CD14-positive monocyte (primary cell): ENCODE measurements around the gene ADAMTS8. TPM values are rescaled to one million over a fixed set of nuclear protein-coding genes. Genes with fewer than 3 reads are reported as not detected.

Experiments
- DNase-seq, 3 donors: peaks; one replicate each; pipeline ENCODE4 v3.0.0-alpha.2; 2011 to 2022
- H2AFZ ChIP-seq: 2 replicates; pipeline ENCODE4 v1.6.0; 2012; ENCODE audit warnings: mild to moderate bottlenecking, low read depth, low read length, inconsistent platforms; ENCODE audit not compliant: insufficient read depth, poor library complexity, severe bottlenecking
- H3K27ac ChIP-seq, 2 donors: 1 replicate in 1 of 2; 2 replicates in 1 of 2; pipeline ENCODE4 v1.5.1; 2012 to 2013; ENCODE audit warnings: low read length in 2 of 2, control low read depth in 1 of 2, inconsistent platforms in 1 of 2, low read depth in 1 of 2, mild to moderate bottlenecking in 1 of 2
- H3K27me3 ChIP-seq, 2 donors: one replicate each; pipeline versions ENCODE4 v1.6.0 to v1.6.1; 2011 to 2013; ENCODE audit warnings: low read length in 2 of 2; ENCODE audit not compliant: control insufficient read depth in 2 of 2, insufficient read depth in 2 of 2
- H3K36me3 ChIP-seq, 2 donors: replicated peaks in 1 of 2; 1 replicate in 1 of 2; 2 replicates in 1 of 2; pipeline versions ENCODE4 v1.5.1 to v1.6.1; 2012 to 2013; ENCODE audit warnings: low read length in 2 of 2, control low read depth in 1 of 2, inconsistent platforms in 1 of 2, mild to moderate bottlenecking in 1 of 2; ENCODE audit not compliant: insufficient read depth in 2 of 2, control insufficient read depth in 1 of 2
- H3K4me1 ChIP-seq, 2 donors: 1 replicate in 1 of 2; 2 replicates in 1 of 2; pipeline versions ENCODE4 v1.5.1 to v1.6.1; 2012 to 2013; ENCODE audit warnings: low read length in 2 of 2, control low read depth in 1 of 2, inconsistent platforms in 1 of 2, mild to moderate bottlenecking in 1 of 2, moderate library complexity in 1 of 2; ENCODE audit not compliant: insufficient read depth in 2 of 2, control insufficient read depth in 1 of 2
- H3K4me2 ChIP-seq: replicated peaks from 2 replicates; pipeline ENCODE3; 2012; ENCODE audit warnings: low read length, moderate library complexity, mild to moderate bottlenecking; ENCODE audit not compliant: poor library complexity, severe bottlenecking; ENCODE audit errors: extremely low read depth
- H3K4me3 ChIP-seq, 3 experiments: fragments of 200-600 bp in 1 of 3; sonication (generic) in 1 of 3; replicated peaks in 1 of 3; 1 replicate in 2 of 3; 2 replicates in 1 of 3; pipeline ENCODE4 v1.5.1; 2011 to 2013; ENCODE audit warnings: low read length in 3 of 3, mild to moderate bottlenecking in 3 of 3, control low read depth in 2 of 3, low read depth in 2 of 3, inconsistent platforms in 1 of 3, moderate library complexity in 1 of 3
- H3K79me2 ChIP-seq: 2 replicates; pipeline ENCODE4 v1.6.0; 2012; ENCODE audit warnings: mild to moderate bottlenecking, control low read depth, inconsistent platforms, low read length, moderate library complexity; ENCODE audit not compliant: insufficient read depth
- H3K9ac ChIP-seq: 2 replicates; pipeline ENCODE4 v1.6.0; 2017; ENCODE audit warnings: low read length, mild to moderate bottlenecking; ENCODE audit not compliant: insufficient read depth, poor library complexity, severe bottlenecking
- H3K9me3 ChIP-seq, 2 donors: replicated peaks in 1 of 2; 1 replicate in 1 of 2; 2 replicates in 1 of 2; pipeline versions ENCODE4 v1.5.1 to v1.6.1; 2012 to 2013; ENCODE audit warnings: low read length in 2 of 2, control low read depth in 1 of 2; ENCODE audit not compliant: control insufficient read depth in 1 of 2, insufficient read depth in 1 of 2
- H4K20me1 ChIP-seq: 2 replicates; pipeline ENCODE4 v1.6.0; 2012; ENCODE audit warnings: mild to moderate bottlenecking, low read length, control low read depth, moderate library complexity; ENCODE audit not compliant: insufficient read depth
- H3K27ac Mint-ChIP-seq, 7 donors: one replicate each; pipeline ENCODE4 v1.8.0; 2020; ENCODE audit warnings: mild to moderate bottlenecking in 7 of 7, mixed read lengths in 7 of 7, moderate library complexity in 6 of 7, inconsistent platforms in 2 of 7
- H3K27me3 Mint-ChIP-seq, 3 donors: one replicate each; pipeline ENCODE4 v1.8.0; 2021 to 2022; ENCODE audit warnings: low read depth in 3 of 3, mild to moderate bottlenecking in 3 of 3, mixed read lengths in 3 of 3, moderate library complexity in 3 of 3, inconsistent platforms in 1 of 3
- H3K36me3 Mint-ChIP-seq, 2 donors: one replicate each; pipeline ENCODE4 v1.8.0; 2020; ENCODE audit warnings: mixed read lengths in 2 of 2, inconsistent platforms in 1 of 2, mild to moderate bottlenecking in 1 of 2
- H3K4me1 Mint-ChIP-seq: one replicate; pipeline ENCODE4 v1.8.0; 2020; ENCODE audit warnings: mild to moderate bottlenecking, mixed read lengths
- H3K4me3 Mint-ChIP-seq, 2 donors: one replicate each; pipeline ENCODE4 v1.8.0; 2020; ENCODE audit warnings: mild to moderate bottlenecking in 2 of 2, mixed read lengths in 2 of 2, moderate library complexity in 1 of 2
- H3K9me3 Mint-ChIP-seq, 7 donors: one replicate each; pipeline ENCODE4 v1.8.0; 2020 to 2022; ENCODE audit warnings: mixed read lengths in 7 of 7, mild to moderate bottlenecking in 6 of 7, moderate library complexity in 6 of 7, inconsistent platforms in 2 of 7
- WGBS: methylation state at CpG from one replicate; pipeline ENCODE4 v1.1.5; 2013; ENCODE audit warnings: missing lambda C conversion rate; ENCODE audit not compliant: insufficient coverage; 5-methylcytosine and 5-hydroxymethylcytosine counted together
- intact Hi-C, 2 donors: fragments of 100-400 bp; cut with micrococcal nuclease; formaldehyde crosslinking; loops; one replicate each; pipeline versions ENCODE4 v1.15.0 to v1.15.1; 2023
- polyA plus RNA-seq, 3 donors: library from polyadenylated mRNA; depleted of rRNA in 1 of 3; unstranded in 2 of 3; stranded (reverse) in 1 of 3; fragments of 300-500 nt in 2 of 3; fragments of >200 nt in 1 of 3; fragmentation: Illumina TruSeq in 2 of 3; gene quantifications; 1 replicate in 2 of 3; 2 replicates in 1 of 3; pipeline ENCODE4 v1.2.3, GENCODE V29; 2012 to 2021
- TF ChIP-seq, protein P1 (sequence below): fragments of 200-600 bp; IDR thresholded peaks from one replicate; pipeline ENCODE4 v1.8.0; 2022; ENCODE audit warnings: antibody characterized with exemption, mild to moderate bottlenecking

ADAMTS8 gene
- polyA plus RNA-seq, 3 donors: not detected

DNA sequence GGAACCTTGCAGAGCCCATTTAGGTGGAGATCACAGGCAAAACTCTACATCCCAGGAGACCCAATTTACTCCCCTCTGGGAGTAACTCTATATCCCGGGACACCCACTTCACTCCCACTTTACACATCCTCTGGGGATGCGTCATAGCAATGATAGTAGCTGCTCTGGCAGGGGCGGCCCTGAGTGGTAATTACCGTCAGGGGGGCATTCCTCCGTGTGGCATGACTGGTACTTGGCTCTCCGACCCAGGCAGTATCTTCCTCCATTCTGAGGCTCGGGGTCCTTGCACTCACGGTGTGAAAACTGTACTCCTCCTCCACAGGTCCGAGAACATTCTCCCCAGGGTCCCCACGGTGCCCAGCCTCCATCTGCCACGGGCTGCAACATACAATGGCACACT, 17.2 kb downstream of the ADAMTS8 start:
- Histone ChIP-seq H3K9ac (no peak overlapping the region), H3K79me2 (no peaks in the 10 kb centered on the region), H3K4me3 (no peak overlapping the region), H4K20me1 (no peaks in the 10 kb centered on the region), H2AFZ (no peak overlapping the region), H3K27ac (no peak overlapping the region), H3K4me2 (no peak overlapping the region), H3K27me3 (no peaks in the 10 kb centered on the region), H3K9me3 (no peaks in the 10 kb centered on the region), H3K36me3 (no peaks in the 10 kb centered on the region), H3K4me1 (no peaks in the 10 kb centered on the region)
- no peak for DNase-seq
- TF ChIP-seq, protein P1, sequence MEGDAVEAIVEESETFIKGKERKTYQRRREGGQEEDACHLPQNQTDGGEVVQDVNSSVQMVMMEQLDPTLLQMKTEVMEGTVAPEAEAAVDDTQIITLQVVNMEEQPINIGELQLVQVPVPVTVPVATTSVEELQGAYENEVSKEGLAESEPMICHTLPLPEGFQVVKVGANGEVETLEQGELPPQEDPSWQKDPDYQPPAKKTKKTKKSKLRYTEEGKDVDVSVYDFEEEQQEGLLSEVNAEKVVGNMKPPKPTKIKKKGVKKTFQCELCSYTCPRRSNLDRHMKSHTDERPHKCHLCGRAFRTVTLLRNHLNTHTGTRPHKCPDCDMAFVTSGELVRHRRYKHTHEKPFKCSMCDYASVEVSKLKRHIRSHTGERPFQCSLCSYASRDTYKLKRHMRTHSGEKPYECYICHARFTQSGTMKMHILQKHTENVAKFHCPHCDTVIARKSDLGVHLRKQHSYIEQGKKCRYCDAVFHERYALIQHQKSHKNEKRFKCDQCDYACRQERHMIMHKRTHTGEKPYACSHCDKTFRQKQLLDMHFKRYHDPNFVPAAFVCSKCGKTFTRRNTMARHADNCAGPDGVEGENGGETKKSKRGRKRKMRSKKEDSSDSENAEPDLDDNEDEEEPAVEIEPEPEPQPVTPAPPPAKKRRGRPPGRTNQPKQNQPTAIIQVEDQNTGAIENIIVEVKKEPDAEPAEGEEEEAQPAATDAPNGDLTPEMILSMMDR: no peak
- Mint-ChIP-seq H3K27me3 (peaks cover 9 to 27% (median 24%) of the 10 kb centered on the region in 3 donors), H3K9me3 (peaks cover 0 to 2% (median 0%) of the 10 kb centered on the region in 7 donors), H3K36me3 (no peaks in the 10 kb centered on the region), H3K4me1 (peaks cover 1% of the 10 kb centered on the region), H3K27ac (no peak overlapping the region), H3K4me3 (no peak overlapping the region)
- intact Hi-C loops: no loop called here
- WGBS: 94% methylated on average over 9 of the region's 11 CpGs

DNA sequence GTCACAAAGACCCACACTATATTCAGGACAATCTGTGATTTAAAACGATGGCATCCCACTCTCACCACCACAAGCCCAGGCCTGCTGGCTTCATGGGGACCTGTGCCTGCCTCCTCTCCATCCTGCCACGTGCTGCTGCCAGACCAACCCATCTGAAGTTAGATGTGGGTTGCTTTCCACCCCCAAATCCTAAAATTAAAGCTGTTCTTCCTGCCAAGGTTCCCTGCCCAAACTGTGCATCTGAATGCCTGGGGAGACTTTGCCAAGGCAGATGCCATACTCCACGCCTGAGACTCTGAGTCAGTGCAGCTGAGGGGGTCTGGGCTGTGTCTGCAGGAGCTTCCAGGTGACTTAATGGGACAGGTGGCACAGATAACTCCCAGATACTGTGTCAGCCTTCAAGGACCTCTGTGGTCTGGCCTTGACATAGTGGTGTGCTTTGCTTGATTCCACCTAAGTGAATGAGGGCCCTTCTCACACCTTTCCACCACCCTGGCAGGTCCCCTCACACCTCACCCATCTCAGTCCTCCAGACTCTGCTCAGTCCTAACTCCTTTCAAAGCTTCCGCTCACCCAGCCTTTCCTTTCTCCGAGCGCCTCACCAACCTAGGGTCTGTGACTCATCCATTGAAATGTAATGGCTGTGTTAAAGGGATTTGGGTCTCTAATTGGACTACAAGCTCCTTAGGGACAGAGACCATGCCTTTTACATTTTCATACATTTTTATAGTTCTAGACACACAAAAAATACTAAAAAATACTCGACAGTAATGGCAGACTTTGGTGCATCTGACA, 18.6 kb downstream of the ADAMTS8 start:
- Mint-ChIP-seq H3K27me3 (peaks cover 3 to 25% (median 18%) of the 10 kb centered on the region in 3 donors), H3K27ac (no peak overlapping the region), H3K36me3 (no peaks in the 10 kb centered on the region), H3K4me1 (peaks cover under 1% of the 10 kb centered on the region), H3K9me3 (peaks cover 0 to 2% (median 0%) of the 10 kb centered on the region in 7 donors), H3K4me3 (no peak overlapping the region)
- Histone ChIP-seq H3K36me3 (no peaks in the 10 kb centered on the region), H3K27me3 (no peaks in the 10 kb centered on the region), H3K27ac (no peak overlapping the region), H3K4me2 (no peak overlapping the region), H3K79me2 (no peaks in the 10 kb centered on the region), H4K20me1 (no peaks in the 10 kb centered on the region), H3K9me3 (no peaks in the 10 kb centered on the region), H3K4me1 (no peaks in the 10 kb centered on the region), H3K9ac (no peak overlapping the region), H2AFZ (no peak overlapping the region), H3K4me3 (no peak overlapping the region)
- DNase-seq: no peak
- 79% methylated on average over 2 of the region's 7 CpGs for WGBS
- TF ChIP-seq, protein P1: no peak
- intact Hi-C loops: no loop called here
